ENCODE results near the gene ZBTB16.

ZBTB16 gene

GRCh38 chr11:114098927-114099326 is 39.4 kb downstream of the ZBTB16 start:
- H3K27me3 ChIP-seq (ENCODE audit: insufficient read depth, poor library complexity, severe bottlenecking), result no peaks in the 10 kb centered on the region
- no peak overlapping the region; the same call in 1 of the 2 replicates for H3K27ac ChIP-seq (replicated peaks)
- DNase-seq (ENCODE audit: low read depth in 1 of 2, low spot score in 1 of 2), result no peak
- TF ChIP-seq GABPA (IDR thresholded peaks at IDR 0.05; ENCODE audit: low read depth) (no peak), REST (IDR thresholded peaks at IDR 0.05; ENCODE audit: insufficient replicate concordance, low read depth) (no peak), SPI1 (IDR thresholded peaks at IDR 0.05; ENCODE audit: borderline replicate concordance, low read depth) (no peak), POLR2AphosphoS5 (IDR thresholded peaks at IDR 0.05; ENCODE audit: low read depth) (no peak), CTCF (IDR thresholded peaks at IDR 0.05; ENCODE audit: insufficient read depth, low read length) (no peak)
- no peak overlapping the region for H3K4me3 ChIP-seq (replicated peaks; ENCODE audit: insufficient read depth, low read length)

- Histone ChIP-seq H3K4me3 (replicated peaks; ENCODE audit: insufficient read depth, low read length) (no peak overlapping the region), H3K27ac (replicated peaks) (no peak overlapping the region; the same call in 1 of the 2 replicates), H3K27me3 (ENCODE audit: insufficient read depth, poor library complexity, severe bottlenecking) (no peaks in the 10 kb centered on the region)
- DNase-seq (ENCODE audit: low read depth in 1 of 2, low spot score in 1 of 2), result no peak
- TF ChIP-seq GABPA (IDR thresholded peaks at IDR 0.05; ENCODE audit: low read depth), result no peak
- no peak for TF ChIP-seq REST (IDR thresholded peaks at IDR 0.05; ENCODE audit: insufficient replicate concordance, low read depth)
- TF ChIP-seq POLR2AphosphoS5 (IDR thresholded peaks at IDR 0.05; ENCODE audit: low read depth), result no peak
- no peak for TF ChIP-seq CTCF (IDR thresholded peaks at IDR 0.05; ENCODE audit: insufficient read depth, low read length)
- TF ChIP-seq SPI1 (IDR thresholded peaks at IDR 0.05; ENCODE audit: borderline replicate concordance, low read depth), result no peak
Measured at GRCh38 chr11:114099392-114100178, 40.1 kb downstream of the ZBTB16 start.

- H3K4me3 ChIP-seq (replicated peaks; ENCODE audit: insufficient read depth, low read length), result no peak overlapping the region
- H3K27ac ChIP-seq (replicated peaks), result no peak overlapping the region
- DNase-seq (ENCODE audit: low read depth in 1 of 2, low spot score in 1 of 2), result no peak
- TF ChIP-seq POLR2AphosphoS5 (IDR thresholded peaks at IDR 0.05; ENCODE audit: low read depth), result no peak
- TF ChIP-seq GABPA (IDR thresholded peaks at IDR 0.05; ENCODE audit: low read depth), result no peak
- no peak for TF ChIP-seq CTCF (IDR thresholded peaks at IDR 0.05; ENCODE audit: insufficient read depth, low read length)
- no peak for TF ChIP-seq SPI1 (IDR thresholded peaks at IDR 0.05; ENCODE audit: borderline replicate concordance, low read depth)
- TF ChIP-seq REST (IDR thresholded peaks at IDR 0.05; ENCODE audit: insufficient replicate concordance, low read depth), result no peak
- no peaks in the 10 kb centered on the region for H3K27me3 ChIP-seq (ENCODE audit: insufficient read depth, poor library complexity, severe bottlenecking)
Measured at GRCh38 chr11:114102993-114103896, 43.7 kb downstream of the ZBTB16 start.

Data from HL-60 (cell line).